NCI-H345 treated with DMSO at 0.1 percent for 48 hours (cell line): Measurements from ENCODE around the gene HNRNPA1.
"Not testable (repeated sequence)": the region's sequence is repeated elsewhere in the genome, so short reads cannot be mapped to it uniquely, and the experiment has no call there.

Source experiments
- DNase-seq: peaks from one replicate; lab custom pipeline; 2025; ENCODE audit not compliant: unreplicated experiment; lab: John Stamatoyannopoulos, UW

The HNRNPA1 gene

DNA sequence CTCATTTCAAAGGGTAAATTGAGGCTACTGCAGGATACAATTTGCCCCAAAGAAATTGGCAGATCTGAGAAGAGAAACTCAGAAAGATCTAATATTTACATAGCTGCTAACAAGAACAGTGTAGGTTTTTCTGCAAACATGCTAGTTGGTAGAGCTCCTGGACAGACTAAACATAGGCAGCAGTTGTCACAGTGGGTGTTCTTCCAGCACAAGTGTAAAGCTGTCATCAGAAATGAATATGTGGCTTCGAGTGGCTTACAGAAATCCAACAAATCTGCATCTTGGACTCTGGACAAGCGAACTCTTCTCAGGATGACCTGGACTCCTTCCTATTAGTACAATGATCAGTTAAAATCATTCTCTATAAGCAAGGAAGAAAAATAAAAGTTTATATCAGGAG, 6.5 kb upstream of the HNRNPA1 start:
- DNase-seq = peak; percentile 37

DNA sequence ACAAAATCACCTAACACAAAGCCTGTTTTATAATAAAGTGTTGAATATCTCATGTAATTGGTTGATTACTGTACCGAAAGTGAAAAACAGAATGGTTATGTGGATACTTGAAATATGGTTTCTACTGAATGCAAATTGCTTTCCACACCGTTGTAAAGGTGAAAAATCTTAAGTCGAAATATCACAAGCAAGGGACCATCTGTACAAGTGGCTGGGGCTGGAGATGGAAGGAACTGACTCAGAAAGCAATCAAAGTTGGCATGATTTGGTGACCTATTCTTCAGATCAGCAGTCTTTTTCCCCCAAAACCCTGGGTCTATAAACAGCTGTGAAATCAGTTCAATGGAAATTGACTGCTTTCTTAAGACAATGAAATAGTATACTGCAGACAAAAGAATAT, 4.2 kb upstream of the HNRNPA1 start:
- DNase-seq = no peak

DNA sequence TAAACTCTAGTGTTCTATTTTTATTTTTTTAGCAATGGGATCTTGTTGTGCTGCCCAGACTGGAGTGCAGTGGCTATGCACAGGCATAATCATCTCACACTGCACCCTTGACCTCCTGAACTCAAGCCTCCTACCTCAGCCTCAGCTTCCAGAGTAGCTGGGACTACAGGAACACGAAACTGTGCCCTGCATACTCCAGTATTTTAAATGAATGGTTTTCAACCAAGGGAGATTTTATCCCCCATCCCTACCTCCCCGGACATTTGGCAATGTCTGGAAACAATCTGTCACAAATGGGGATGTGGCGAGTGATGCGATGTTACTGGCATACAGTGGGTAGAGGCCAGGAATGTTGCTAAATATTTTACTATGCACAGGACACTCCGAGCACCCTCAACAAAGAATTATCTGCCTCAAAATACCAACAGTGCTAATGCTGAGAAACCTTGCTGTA, 2.7 kb upstream of the HNRNPA1 start:
- DNase-seq = no peak

DNA sequence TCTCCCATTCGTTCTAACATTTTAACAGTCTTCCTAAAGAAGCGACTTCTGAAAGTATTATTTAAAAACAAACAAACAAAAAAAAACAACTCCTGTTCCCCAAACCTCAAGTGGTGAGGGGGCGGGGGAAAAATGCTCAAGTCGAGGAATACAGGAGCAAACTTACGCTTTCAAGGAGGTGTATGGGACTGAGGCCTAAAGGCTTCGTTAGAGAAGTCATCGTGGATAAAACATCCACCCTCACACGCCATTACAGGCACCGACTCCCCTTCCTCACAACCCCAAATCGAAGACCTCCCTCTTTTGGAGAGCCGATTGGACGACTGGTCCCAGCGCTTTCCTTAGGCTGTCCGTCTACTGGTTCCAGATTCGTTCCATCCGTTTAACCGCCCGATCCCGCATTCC, 1.3 kb upstream of the HNRNPA1 start:
- DNase-seq = no peak

DNA sequence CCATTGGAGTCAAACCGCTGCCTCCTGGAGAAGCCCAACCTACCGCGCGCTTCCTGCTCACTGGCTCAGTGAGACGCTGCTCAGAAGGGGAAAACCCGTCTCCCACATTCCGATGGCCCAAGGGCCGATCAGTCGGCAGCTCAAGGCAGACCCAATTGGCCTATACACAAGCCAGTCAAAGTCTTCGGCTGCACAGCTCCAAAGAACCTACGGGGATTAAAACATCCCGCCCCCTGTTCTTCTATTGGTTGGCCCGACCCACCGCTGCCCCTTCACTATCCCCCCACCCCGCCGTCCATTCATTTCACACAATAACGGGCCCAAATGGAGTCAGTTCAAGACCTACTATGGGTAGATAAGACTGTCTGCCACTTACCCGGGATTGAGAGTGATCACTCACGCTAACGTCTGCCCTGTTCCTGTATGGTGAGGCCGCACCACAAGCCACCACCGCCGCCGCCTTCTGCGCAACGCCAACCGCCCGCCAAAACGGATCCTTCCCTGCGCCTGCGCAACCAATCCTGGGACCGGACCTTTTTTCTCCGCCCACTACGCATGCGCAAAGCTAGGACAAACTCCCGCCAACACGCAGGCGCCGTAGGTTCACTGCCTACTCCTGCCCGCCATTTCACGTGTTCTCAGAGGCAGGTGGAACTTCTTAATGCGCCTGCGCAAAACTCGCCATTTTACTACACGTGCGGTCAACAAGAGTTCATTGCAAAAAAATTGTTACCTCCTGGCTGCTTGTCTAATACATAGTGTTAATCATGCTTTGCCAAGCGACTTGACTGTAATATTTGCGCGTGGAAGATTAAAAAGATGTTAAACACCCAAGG, 676 bp upstream of the HNRNPA1 start, which contains the start of gene CBX5:
Gene CBX5, minus strand, starts transcription at position 491 of the 836 bp plus-strand sequence. CDS start 22,472 bp downstream, outside the sequence.
- DNase-seq = peak; percentile 99

DNA sequence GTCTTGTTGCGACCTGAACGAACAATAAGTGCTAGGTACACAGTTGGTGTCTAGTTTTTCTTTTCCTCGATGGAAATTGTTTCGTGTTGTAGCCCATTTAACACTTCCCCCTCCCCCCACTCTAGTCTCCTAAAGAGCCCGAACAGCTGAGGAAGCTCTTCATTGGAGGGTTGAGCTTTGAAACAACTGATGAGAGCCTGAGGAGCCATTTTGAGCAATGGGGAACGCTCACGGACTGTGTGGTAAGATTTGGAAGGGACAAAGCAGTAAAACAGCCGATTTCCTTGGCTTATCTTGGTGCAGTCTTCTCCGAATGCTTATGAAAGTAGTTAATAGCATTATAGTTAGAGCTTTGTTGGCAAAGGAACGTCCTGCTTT, 724 bp downstream of the HNRNPA1 start:
- DNase-seq = not testable (repeated sequence)

DNA sequence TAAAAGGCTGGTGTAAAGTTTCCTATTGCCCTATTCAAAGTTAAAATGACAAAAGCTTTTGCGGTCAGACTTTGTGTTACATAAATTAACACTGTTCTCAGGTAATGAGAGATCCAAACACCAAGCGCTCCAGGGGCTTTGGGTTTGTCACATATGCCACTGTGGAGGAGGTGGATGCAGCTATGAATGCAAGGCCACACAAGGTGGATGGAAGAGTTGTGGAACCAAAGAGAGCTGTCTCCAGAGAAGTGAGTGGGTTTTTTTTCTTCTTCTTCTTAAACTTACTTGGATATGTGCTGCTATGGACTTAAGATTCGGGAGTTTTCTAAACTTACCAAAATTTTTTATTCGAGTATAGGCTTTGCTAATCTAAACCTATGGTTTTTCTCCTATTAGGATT, 1.2 kb downstream of the HNRNPA1 start:
- DNase-seq = not testable (repeated sequence)

DNA sequence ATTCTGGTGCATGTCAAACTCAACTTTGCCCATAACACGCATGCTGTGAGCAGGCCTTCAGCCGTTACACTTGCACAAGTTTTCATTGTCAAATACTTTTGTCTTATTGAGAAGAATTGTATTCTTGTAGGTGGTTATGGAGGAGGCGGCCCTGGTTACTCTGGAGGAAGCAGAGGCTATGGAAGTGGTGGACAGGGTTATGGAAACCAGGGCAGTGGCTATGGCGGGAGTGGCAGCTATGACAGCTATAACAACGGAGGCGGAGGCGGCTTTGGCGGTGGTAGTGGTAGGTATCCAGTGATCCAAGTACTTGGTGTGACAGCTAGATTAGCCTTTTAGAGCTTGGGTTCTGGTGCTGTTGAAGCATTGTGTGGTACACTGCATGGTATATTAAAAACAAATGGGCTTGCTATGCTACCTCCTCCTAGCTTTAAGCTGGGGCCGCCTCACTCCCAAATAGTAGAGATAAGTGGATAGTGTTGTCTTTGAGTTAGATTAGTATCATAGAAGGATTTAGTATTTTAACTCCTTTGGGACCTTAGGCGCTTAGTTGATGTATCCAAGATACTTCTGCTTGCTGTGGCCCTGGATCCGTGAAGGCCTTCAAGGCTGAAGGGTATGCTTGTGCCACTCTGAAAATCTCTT, 2.5 kb downstream of the HNRNPA1 start:
- no peak for DNase-seq

DNA sequence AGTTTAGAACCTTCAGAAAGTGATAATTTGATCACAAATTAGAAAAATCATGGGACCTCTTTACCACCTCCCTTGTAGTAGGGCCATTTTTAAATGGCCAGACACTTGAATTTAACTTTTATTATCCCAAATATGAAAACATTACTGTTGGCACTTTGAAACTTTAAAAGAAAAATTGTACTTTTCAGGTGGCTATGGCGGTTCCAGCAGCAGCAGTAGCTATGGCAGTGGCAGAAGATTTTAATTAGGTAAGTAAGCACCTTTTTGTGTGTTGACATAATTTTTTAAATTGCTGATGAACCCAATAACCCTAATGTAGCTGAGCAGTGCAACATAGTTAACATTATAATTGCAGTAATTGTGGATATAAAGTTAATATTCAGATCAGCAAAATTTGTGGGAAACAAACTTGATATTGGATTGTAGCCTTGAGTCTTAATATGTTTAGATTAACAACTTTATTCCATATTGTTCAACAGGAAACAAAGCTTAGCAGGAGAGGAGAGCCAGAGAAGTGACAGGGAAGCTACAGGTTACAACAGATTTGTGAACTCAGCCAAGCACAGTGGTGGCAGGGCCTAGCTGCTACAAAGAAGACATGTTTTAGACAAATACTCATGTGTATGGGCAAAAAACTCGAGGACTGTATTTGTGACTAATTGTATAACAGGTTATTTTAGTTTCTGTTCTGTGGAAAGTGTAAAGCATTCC, 3.7 kb downstream of the HNRNPA1 start:
- not testable (repeated sequence) for DNase-seq

DNA sequence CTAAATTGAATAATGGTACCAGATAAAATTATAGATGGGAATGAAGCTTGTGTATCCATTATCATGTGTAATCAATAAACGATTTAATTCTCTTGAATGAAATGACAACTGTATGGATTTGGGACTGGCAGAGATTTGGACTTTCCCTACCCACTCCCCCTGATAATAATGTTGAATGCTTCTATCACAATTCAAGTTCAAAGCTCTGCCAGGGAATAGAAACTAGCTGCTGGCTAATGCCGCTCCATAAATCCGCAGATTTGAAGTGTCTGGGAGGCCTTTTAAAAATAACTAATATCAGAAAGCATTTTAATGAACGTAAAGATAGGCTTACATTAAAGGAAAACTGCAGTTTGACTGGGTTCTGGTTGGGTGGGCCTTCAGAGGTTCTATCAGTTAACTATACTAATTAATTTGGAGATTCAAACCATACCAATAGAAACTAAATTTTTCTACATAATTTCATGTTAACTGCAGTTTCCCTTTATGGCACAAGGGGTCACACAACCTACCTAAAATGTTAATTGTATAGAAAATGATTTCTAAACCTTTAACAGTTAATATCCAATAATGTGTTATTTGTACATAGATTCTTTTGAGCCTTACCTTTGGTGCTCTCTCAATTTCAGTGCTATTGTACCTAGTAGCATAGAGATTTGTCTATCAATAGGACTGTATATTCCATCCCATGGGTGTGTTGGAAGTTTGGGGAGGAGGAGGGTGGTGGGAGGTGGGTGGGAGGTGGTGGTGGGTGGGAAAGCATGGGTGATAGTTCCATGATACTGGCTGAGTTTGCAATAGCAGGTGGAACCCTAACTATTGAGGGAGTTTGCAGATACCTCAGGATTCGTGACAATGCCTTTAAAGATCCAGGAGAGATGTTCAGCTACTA, 4.9 kb downstream of the HNRNPA1 start:
- DNase-seq = no peak

DNA sequence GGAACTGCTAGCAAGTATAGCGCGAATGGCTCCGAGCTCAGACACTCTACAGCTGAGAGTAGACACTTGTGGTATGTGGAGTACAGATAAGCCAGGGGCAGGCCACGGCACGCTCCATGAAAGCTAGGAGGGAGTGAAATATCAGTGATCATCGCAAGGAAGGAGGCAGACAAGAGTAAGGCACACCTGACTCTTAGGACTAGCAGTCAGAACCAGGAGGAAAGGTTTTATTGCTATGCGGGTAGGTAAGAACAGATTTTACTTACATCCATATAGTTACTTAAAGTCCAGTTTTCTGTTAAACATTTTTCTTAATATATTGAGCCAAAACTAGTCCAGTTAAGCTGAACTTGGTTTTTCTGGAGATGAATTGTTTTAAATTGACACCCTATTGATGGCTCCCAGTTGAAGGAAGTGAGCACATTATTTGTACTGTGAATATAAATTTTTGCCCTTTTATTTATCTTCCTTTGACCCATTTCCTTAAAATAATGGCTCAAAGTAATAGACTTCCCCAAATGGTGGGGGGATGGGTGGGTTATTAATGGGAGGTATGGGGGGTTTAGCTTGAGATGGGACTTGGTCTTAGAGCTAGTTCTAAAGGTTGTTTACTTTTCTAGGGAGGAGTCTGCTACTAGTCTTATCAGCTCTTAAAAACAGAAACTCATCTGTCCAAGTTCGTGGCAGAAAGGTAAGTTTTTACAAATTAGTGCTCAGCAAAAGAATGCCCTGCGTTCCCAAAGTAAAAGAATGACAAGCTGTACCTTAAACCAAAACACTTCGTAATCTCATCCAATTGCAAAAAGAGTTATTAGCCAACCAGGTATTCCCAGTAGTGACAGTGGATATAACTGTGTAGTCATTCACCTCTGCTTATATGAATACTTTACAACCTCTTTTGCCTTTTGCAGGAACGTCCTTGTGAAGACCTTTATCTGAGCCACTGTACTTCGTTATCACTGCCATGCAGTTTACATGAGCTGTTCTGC, 5.8 kb downstream of the HNRNPA1 start:
- DNase-seq = no peak

DNA sequence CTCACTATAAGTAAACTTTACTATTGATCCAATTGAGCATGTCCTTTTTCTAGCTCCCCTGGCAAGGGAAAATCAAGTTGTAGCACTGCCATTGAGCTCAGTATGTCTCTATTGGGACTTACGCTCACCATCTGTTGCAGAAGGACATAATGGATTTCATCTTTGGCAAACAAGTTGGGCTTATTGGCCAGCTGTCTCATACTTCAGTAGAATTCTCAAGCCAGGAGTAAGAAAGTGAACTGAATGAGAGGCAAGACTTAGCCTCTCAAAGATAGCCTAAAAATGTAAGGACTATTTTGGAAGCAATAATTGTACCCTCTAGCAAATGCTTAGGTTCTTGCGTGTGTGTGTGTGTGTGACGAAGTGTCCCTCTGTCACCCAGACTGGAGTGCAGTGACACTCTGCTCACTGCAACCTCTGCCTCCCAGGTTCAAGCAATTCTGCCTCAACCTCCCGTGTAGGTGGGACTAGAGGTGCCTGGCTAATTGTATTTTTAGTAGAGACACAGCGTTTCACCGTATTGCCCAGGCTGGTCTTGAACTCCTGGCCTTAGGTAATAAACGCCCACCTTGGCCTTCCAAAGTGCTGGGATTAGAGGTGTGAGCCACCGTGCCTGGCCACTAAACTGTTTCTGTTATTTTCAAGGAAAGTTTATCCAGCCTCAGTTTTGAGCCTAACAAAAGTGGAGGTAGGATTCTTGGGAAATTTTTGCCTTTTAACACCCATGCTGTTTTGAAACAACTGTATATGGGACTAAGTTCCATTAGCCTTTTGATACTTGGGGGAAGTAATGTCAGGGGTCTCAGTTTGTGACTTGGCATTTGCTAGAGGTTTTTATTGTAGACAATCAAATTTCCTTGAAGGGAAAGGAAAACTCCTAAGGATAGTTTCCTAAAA, 7.0 kb downstream of the HNRNPA1 start:
- DNase-seq = no peak

DNA sequence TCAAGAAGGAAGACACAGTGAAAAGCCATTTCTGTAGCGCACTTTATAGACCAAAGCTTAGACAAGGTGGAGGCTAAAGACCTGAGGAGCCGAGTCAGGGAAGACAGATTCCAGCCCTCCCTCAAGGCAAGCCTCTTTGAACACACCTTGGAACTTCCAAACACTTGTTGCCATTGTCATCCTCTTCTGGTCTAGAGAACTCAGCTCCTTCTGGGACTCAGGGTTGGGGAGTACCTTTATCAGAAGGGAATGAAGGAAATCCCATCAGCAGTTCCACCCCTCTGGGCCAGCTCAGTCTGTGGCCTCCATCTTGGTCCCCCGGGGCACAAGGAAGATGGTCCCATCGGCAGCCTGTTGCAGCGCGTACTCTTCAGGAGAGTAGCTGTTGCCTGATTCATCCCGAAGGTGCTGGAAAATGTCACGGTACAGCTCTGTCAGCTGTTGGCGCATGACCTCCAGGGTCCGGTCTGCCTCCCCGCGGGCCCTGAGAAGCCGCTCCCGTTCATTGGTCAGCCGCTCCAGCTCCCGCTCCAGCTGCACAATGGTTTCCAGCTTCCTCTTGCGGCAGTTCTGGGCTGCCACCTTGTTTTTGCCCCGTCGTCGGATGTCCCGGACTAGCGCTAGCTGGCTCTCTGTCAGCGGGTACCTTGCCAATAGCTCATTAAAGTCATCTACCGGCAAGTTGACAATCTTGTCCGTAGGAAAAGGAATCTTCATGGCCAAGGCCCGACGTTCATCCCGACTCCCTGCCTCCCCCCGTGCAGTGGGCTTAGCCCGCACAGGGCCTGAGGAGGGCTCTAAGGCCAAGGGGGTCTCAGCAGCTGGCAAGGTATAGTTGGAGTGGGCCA, 11.8 kb downstream of the HNRNPA1 start:
- no peak for DNase-seq

DNA sequence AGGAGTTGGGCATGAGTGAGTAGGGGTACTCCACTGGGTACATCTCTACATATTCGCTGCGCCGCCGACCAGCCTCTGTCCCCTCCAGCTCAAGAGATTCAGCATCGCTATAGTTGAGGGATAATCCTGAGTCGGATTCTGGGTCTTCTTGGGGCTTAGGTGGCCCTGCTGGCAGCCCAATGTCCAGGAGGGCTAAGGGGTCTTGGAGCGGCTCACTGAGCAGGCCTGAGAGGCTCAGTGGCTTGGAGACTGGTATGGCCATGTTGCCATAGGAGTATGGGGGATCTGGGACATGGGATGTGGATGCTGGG, 12.4 kb downstream of the HNRNPA1 start:
- DNase-seq = no peak

DNA sequence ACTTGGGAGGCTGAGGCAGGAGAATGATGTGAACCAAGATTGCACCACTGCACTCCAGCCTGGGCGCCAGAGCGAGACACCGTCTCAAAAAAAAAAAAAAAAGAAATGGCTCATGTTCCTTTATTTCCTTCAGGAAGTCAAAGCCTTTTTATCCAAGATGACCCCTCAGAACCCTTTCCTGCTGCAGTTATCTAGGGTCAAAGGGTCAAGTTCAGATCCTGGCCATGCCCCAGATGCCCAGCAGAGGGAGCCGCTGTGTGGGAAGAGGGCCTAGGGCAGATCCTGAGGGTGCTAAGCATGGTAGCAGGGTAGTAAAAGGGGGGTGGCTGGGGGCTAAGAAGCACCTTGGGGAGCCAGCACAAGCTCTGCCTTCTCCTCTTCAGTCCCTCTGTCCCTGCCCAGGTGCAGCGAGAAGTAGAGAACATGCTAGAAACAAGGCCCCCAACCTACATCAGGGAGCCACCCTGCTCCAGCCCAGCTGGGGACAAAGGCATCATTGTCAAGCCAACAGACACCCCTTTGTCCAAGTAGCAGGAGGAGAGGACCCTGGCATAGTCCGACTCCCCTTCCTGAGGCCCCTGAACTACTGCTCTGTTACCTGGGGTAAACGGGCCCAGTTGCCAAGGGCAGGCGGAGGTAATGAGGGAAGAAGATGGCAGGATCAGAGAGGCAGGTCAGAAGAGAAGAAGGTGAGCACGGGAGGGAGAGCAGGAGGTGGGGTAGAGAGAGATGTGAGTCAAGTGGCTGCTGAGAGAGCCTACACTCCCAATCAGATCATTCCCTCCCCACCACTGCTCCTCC, 13.8 kb downstream of the HNRNPA1 start:
- DNase-seq = no peak

DNA sequence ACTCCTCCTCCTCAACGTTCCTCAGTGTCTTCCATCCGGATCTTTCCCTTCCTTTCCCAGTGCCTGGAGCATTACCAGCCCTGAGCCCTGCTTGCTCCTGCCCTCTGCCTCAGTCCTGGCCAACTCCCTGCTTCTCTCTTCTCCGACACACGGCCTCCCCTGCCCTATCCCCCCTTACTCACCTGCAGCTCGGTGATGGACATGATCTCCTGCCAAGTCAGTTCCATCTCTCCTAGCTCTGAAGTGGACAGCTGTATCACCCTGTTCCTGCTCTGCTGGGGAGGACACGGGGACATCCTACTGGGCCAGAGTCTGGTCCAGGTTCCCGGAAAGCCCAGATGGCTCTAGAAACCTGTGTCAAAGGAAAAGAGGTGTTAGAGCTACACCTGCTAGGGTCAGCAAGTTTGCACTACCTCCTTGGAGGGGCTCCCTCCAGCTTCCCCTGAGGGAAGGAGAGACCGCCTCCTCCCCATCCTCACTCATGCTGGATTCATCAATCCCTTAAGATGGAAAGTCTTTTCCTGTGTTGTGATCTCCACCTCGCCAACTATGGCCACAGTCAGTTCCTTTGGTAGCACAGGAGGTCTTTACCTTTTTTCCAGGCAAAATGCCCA, 14.5 kb downstream of the HNRNPA1 start:
- no peak for DNase-seq
